ENCODE results near the gene IGFL1.
"Not testable (repeated sequence)": the region's sequence is repeated elsewhere in the genome, so short reads cannot be mapped to it uniquely, and the experiment has no call there.

The IGFL1 gene

GRCh38 chr19:46229442-46229841, at the start of gene IGFL1:
Gene IGFL1, plus strand, starts transcription at chr19:46229742. Its CDS starts 33 bp downstream, at chr19:46229775.
- DNase-seq, result no peak

DNA sequence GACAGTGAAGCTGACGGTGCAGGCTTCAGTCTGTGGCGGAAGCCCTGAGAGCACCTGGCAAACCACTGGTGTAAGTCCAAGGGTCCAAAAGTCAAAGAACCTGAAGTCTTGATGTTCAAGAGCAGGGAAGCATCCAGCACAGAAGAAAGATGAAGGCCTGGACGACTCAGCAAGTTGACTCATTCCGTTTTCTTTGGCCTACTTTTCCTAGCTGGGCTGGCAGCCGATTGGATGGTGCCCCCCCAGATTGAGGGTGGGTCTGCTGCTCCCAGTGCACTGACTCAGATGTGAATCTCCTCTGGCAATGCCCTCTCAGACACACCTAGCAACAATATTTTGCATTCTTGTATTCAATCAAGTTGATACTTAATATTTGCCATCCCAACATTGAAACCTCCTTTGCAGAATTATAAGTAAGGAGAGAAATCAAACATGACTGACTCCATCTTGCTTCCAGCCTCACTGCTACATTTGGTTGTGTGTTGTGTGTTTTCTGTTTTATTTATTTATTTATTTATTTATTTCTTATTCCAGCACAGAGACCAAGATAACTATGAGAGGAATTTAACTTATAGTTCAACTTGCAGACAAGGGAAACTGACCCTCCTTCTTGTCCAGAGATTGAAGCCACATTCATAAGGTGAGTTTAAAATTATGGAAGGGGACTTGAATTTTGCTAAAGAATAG, 48.7 kb upstream of the IGFL1 start:
- no peak for DNase-seq

DNA sequence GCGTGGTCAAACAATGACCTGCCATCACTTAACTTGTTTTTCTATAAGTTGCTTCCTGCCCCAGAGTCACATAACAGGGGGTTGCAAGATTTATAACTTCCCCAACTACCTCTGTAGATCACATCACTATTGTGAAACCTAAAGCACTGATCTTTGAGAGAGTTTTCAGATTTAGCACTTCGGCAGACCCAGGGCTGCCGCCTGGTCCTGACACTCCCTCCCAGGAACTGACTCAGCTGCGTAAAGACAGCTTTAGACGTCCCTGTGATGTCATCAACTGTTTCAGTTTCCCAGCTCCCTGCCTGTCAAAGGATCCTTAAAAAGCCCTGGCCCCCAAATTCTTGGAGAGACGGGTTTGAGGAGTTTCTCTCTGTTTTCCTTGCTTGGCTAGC, 48.2 kb upstream of the IGFL1 start:
- no peak for DNase-seq

DNA sequence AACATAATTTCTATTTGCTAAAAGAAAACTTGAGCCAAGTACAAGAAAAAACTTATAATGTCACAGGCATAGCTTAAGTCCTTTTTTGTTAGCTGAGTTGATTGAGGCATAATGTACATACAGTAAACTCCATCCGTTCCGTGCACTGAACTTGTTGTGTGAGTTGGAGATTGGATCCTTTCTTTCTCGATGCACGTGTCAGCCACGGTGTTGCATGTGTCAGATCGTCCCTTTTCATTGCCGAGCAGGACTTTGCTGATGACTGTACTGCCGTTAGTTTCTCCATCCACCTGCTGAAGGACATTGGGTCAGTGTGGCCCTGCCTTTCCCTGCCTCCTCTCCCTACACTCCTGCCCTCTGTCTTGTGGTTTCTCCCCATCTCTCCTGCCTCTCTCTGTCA, 47.1 kb upstream of the IGFL1 start:
- no peak for DNase-seq

DNA sequence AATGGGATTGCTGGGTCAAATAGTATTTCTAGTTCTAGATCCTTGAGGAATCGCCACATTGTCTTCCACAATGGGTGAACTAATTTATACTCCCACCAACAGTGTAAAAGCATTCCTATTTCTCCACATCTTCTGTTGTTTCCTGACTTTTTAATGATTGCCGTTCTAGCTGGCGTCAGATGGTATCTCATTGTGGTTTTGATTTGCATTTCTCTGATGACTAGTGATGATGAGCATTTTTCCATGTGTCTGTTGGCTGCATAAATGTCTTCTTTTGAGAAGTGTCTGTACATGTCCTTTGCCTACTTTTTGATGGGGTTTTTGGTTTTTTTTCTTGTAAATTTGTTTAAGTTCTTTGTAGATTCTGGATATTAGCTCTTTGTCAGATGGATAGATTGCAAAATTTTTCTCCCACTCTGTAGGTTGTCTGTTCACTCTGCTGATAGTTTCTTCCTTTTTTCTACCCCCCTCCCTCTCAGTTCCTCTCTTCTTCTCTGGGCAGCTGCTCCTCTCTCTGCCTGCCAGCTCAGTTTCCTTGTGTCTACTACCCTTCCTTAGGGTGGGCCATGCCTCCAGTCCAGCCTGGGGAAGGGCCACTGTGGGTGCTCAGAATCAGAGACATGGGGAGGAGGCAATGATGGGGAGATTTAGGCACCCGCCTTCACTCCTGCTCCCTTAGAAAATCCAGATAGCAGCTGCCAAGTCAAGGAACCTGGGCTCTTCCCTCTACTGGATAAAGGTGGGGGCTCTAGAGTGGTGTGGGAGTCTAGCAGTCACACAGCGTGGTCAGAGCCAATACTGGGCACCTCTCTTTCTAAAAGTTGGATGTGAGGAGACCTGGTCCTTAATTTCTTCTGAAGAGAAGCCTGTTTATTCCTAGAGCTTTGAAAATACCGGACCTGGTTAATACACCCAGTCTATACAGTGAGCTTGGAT, 44.5 kb upstream of the IGFL1 start:
- not testable (repeated sequence) for DNase-seq

- no peak for DNase-seq
These were observed 43.3 kb upstream of the IGFL1 start for GRCh38 chr19:46186101-46186716.

DNA sequence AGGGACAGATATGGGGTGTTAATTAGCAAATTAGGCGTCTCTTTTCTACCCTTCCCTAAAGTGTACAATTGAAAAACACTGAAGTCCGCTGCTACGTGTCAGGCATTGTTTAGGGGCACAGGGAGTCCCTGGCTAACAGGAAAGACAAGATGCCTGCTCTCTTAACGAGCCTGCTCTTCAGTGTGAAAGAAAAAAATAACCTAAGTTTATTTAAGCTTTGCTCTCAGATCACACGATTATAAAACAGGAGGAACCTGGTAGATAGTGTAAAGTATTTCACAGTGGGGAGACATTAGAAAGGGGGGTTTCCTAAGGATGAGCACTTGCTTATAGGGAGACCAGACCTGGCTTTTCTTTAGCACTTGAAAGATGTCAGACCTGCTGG, 42.8 kb upstream of the IGFL1 start:
- no peak for DNase-seq

DNA sequence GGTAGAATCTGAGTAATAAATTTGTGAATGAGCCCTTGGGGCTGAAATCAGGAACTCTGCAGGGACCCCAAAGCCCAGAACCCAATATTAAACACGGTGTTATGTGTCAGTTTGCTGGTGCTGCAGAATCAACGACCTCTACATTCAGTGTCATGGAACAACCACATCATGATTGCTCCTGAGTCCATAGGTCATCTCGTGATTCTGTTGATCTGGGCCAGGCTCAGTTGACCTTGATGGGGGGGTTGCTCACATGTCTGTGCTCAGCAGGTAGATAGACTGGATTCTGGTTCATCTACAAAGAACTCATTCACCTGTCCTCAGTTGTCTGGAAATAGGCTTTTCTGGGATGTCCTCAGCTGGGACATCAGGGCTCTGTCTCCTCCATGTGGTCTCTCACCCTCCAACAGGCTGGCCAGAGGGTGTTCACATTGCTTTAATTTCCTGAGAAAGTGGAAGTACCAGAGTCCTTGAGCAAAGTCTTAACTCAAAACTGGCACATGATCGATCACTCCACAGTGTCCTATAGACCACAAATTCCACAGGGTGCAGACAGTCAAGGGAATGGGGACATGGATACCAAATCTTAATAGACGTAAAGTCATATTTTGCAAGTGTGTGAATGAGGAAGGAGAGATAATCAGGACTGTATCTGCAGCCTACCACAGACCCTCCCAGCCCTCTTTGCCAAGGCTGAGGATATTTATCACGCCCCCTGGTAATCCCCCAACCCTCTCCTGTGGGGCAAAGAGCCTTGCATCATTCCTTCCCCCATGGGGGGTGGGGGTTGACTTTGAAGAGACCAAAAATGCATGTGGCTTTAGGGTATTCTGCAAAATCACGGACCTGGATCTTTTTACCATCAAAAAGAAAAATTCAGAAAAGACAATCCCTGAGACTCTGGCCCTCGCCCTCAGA, 39.3 kb upstream of the IGFL1 start:
- no peak for DNase-seq

- DNase-seq, result no peak
These were observed 38.2 kb upstream of the IGFL1 start for GRCh38 chr19:46191356-46191755.

DNA sequence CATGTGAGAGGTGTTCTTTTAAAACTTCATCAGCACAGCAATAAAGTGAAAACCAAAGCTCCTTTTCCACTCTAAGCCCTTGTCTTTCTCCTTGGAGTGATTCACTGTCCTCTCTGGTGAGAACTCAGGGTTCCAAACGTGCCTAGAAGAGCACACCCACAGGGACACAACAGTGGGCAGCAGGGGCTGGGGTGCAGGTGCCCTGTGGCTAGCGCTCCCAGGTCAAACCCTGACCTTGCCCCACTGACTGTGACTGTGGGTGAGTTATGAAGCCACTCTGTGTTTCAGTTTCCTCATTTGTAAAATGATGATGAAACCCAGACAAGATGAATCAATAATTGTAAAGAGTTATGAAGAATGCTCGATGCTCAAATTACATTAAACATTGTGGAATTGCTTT, 37.6 kb upstream of the IGFL1 start:
- no peak for DNase-seq

GRCh38 chr19:46192626-46192991, 36.9 kb upstream of the IGFL1 start:
- DNase-seq, result not testable (repeated sequence)

GRCh38 chr19:46192992-46193650, 36.4 kb upstream of the IGFL1 start:
- DNase-seq, result no peak

GRCh38 chr19:46193678-46194077, 35.9 kb upstream of the IGFL1 start:
- DNase-seq, result no peak

GRCh38 chr19:46195104-46195503, 34.4 kb upstream of the IGFL1 start:
- no peak for DNase-seq

DNA sequence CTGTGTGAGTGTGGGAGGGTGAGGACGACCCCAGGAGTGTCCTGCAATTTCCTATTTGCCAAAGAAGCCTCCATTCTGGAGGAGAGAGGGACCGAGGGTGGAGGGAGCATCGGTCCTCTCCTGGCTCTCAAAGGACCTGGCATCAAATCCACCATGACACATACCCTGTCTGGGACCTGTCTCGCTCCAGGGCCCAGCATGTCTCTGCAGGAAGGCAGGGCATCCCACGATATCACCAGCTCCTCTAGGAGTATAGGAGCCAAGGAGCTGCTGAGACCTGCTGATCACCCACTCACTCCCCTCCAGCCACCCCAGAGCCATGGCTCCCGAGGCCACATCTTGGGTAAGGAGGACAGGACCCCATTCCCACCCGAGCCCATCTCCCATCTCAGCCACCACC, 33.6 kb upstream of the IGFL1 start:
- DNase-seq, result not testable (repeated sequence)

DNA sequence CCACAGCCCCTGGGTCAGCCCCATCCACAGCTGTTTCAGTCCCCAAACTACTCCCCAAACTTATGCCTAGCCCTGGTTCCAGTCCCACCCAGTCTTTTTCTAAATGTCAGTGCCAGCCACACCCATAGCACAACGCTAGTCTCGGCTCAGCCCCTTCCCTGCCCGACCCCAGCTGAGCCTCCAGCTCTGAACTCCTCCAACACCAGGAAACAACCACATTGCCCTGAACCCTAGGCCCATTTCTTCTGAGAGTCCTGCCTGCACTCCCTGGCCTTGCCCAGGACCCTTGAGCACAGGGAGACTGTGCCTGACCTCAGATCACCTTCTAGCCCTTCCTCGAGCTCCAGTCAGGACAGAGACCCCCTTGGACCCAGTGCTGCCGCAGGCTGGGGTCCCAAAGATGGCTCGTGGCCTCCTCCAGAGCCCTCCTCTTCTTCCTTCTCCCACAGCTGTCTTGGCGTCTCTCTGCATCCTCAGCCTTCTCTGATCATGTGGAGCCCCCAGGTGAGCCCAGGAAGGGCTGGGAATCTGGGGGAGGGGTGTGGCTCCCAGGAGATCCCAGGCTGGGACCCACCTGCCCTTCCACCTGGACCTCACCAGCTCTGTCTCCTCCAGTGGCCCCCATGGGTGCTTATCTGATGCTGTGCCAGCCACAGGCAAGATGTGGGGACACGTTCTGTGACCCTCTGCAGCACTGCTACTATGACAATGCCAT, 33.0 kb upstream of the IGFL1 start:
- DNase-seq, result no peak

GRCh38 chr19:46197314-46198070, 32.0 kb upstream of the IGFL1 start:
- no peak for DNase-seq

- DNase-seq, result no peak
These were observed 30.8 kb upstream of the IGFL1 start for GRCh38 chr19:46198756-46199155.

DNA sequence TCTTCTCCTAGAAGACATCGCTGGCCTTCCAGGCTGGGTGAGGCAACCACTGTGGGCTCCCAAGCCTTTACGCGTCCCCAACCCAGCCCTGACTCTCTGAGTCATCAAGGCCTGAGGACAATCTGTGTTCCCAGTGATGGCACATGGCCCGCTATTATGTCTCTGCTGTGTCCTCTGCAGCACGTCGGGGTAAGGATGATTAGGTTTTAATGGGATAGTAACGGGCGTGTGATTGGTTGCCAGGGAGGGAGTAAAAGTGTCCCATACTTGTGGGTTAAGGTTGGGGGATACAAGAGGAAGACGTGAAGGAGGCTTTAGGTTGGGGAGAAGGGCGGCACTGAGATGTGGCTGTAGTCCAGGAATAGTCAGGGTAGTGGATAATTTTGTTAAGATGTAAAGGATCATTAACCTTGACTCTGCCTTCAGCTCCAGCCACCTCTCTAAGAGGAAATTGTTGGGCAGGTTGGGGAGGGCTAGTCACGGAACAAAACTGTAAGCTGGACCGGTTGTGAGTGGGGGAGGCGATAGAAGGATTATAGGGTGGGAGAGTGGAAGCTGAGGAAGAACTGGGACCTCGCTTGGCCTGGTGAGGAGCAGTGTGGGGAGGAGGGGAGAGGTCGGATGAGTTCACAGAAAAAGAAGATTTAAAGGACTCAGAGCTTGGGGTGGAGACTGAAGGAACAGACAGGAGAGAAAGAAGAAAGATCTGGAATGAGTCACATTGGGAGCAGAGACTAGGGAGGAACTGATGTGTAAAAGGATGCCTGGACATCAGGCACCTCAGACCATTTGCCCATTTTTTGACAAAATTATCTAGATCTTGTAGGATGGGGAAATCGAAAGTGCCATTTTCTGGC, 27.9 kb upstream of the IGFL1 start:
- no peak for DNase-seq

DNA sequence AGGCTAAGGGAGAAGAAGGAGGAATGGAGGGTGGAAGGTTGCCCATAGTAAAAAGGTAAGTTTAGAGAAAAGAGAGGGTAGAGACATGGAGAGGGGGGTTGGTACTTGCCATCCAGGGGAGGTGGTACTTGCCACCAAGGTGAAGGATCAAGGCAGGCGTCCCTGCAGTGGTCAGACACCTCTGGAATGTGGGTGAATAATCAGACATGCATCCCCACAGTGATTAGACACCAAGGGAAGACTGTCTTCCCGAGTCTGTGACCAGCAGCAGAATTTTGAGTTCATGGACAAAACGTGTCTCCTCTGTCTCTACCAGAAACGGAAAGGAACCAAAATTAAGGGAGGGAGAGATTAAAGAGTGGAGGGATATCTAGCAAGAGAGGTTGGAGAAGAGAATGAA, 27.1 kb upstream of the IGFL1 start:
- no peak for DNase-seq

Data from NCI-H1417 treated with DMSO at 0.1 percent for 48 hours (cell line).